Kidney (tissue), 14 donors: Measurements from ENCODE around the gene EME1. TPM values are rescaled to one million over a fixed set of nuclear protein-coding genes. Genes with fewer than 3 reads are reported as not detected.
A peak's percentile ranks its signal among the peaks of the same experiment; 100 is the strongest.

ENCODE experiments used
- DNase-seq, 5 donors: peaks; one replicate each; pipeline ENCODE4 v3.0.0-alpha.2; 2013 to 2020
- FAIRE-seq: peaks from 2 replicates; lab custom pipeline; 2012; peaks lifted over from hg19 to GRCh38; lab: Jason Lieb, UNC
- H3K27ac ChIP-seq, 2 donors: one replicate each; pipeline ENCODE4 v1.7.0; 2013; ENCODE audit warnings: low read depth in 2 of 2, low read length in 2 of 2, inconsistent platforms in 1 of 2
- H3K27me3 ChIP-seq: one replicate; pipeline ENCODE4 v1.7.1; 2013; ENCODE audit warnings: low read length, inconsistent platforms; ENCODE audit not compliant: control insufficient read depth, insufficient read depth
- H3K36me3 ChIP-seq, 3 donors: one replicate each; pipeline versions ENCODE4 v1.7.0 to v1.7.1; 2013; ENCODE audit warnings: low read length in 3 of 3, control low read depth in 1 of 3, inconsistent platforms in 1 of 3; ENCODE audit not compliant: insufficient read depth in 3 of 3, control insufficient read depth in 2 of 3
- H3K4me1 ChIP-seq, 3 donors: one replicate each; pipeline versions ENCODE4 v1.7.0 to v1.7.1; 2013; ENCODE audit warnings: low read length in 3 of 3, inconsistent platforms in 1 of 3, low read depth in 1 of 3; ENCODE audit not compliant: control insufficient read depth in 2 of 3, insufficient read depth in 2 of 3
- H3K4me3 ChIP-seq, 3 donors: one replicate each; pipeline versions ENCODE4 v1.7.0 to v1.8.1; 2013; ENCODE audit warnings: low read length in 3 of 3, control low read depth in 1 of 3, inconsistent platforms in 1 of 3
- H3K9ac ChIP-seq, 3 donors: one replicate each; pipeline versions ENCODE4 v1.7.0 to v1.7.1; 2013; ENCODE audit warnings: low read length in 3 of 3, control low read depth in 1 of 3, inconsistent platforms in 1 of 3
- H3K9me3 ChIP-seq, 3 donors: one replicate each; pipeline versions ENCODE4 v1.7.0 to v1.7.1; 2013; ENCODE audit warnings: low read length in 3 of 3, control low read depth in 1 of 3, inconsistent platforms in 1 of 3; ENCODE audit not compliant: control insufficient read depth in 2 of 3, insufficient read depth in 1 of 3
- intact Hi-C: fragments of 100-400 bp; cut with DNase I; formaldehyde crosslinking; loops from one replicate; pipeline ENCODE4 v1.11.1; 2022
- polyA plus RNA-seq: library from polyadenylated mRNA; stranded (reverse); fragments of 350-450 nt; fragmentation: Illumina TruSeq; extraction: RNeasy Lipid Tissue Mini Kit (QIAGEN cat#74804); gene quantifications from one replicate; pipeline ENCODE4 v1.2.3, GENCODE V29; 2014; ENCODE audit warnings: low read depth, low replicate concordance; ENCODE audit not compliant: insufficient read depth
- total RNA-seq: library from RNA; stranded (reverse); fragmentation: NEBNext Ultra II Directional; extraction: Animal tissue kit (Norgen Biotek cat#: 25700); gene quantifications from one replicate; pipeline ENCODE4 v1.2.1, GENCODE V29; 2021
- TF ChIP-seq, protein P1 (sequence below): IDR thresholded peaks from 3 replicates; pipeline ENCODE4 v1.5.1; 2012; ENCODE audit warnings: mild to moderate bottlenecking, moderate library complexity, borderline replicate concordance; ENCODE audit not compliant: insufficient read depth; ENCODE audit errors: extremely low read depth
- donor health status: control.
- donor health status: control.
- donor health status: control.
- donor health status: control.
- donor health status: control.
- donor health status: DM: yes; HTN: yes; CAD: no.
- donor health status: Normal renal cell carcinoma (clear cell type).

EME1 gene
- total and polyA plus RNA-seq, 2 donors from 2014 or later = 1.0 TPM; not detected in 1

DNA sequence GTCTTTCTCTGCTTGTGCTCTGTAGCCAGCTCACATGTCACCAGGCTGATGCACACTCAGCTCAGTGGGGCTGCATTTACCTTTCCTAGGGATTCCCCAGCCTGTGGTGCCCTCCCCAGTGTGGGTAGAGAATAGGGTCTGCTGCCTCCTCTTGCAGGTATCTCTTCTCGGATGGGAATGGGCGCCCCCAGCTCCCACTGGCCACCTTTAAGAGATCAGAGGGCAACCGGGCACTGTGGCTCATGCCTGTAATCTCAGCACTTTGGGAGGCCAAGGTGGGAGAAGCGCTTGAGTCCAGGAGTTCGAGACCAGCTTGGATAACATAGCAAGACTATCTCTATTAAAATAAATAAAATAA, 23.8 kb upstream of the EME1 start:
- Histone ChIP-seq H3K36me3 (no peaks in the 10 kb centered on the region), H3K9me3 (no peaks in the 10 kb centered on the region), H3K27me3 (no peaks in the 10 kb centered on the region), H3K27ac (no peak overlapping the region), H3K4me3 (no peak overlapping the region), H3K4me1 (peaks cover 0 to 11% (median 9%) of the 10 kb centered on the region in 3 donors), H3K9ac (no peak overlapping the region)
- intact Hi-C loops = no loop called here
- peak in 1 of 5 donors; percentile 24 for DNase-seq
- FAIRE-seq = no peak
- TF ChIP-seq, protein P1, sequence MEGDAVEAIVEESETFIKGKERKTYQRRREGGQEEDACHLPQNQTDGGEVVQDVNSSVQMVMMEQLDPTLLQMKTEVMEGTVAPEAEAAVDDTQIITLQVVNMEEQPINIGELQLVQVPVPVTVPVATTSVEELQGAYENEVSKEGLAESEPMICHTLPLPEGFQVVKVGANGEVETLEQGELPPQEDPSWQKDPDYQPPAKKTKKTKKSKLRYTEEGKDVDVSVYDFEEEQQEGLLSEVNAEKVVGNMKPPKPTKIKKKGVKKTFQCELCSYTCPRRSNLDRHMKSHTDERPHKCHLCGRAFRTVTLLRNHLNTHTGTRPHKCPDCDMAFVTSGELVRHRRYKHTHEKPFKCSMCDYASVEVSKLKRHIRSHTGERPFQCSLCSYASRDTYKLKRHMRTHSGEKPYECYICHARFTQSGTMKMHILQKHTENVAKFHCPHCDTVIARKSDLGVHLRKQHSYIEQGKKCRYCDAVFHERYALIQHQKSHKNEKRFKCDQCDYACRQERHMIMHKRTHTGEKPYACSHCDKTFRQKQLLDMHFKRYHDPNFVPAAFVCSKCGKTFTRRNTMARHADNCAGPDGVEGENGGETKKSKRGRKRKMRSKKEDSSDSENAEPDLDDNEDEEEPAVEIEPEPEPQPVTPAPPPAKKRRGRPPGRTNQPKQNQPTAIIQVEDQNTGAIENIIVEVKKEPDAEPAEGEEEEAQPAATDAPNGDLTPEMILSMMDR = no peak

DNA sequence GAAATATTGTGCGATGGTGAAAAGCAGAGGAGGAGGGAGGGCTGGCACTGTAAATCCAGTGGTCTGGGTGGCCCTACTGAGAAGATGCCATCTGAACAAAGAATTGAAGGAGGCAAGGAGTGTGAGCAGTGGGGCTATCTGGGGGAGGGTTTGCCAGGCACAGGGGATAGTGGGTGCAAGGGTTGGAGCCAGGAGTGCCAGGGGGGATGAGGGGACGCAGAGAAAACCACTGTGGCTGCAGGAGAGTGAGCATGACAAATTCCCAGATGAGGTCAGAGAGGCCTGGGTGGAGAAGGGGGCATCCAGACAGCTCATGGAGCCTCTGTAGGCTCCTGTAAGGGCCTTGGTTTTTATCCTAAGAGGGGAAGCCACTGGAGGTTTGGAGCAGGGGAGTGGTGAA, 22.3 kb upstream of the EME1 start:
- H3K4me1 ChIP-seq = peaks cover 0 to 11% (median 9%) of the 10 kb centered on the region in 3 donors
- intact Hi-C loops = no loop called here
- DNase-seq (no peak), FAIRE-seq (no peak)
- H3K9ac ChIP-seq = no peak overlapping the region
- no peak overlapping the region for H3K4me3 ChIP-seq
- no peak overlapping the region for H3K27ac ChIP-seq
- TF ChIP-seq, protein P1 = no peak
- H3K9me3 ChIP-seq = no peaks in the 10 kb centered on the region
- H3K27me3 ChIP-seq = no peaks in the 10 kb centered on the region
- H3K36me3 ChIP-seq = peaks cover 0 to 10% (median 1%) of the 10 kb centered on the region in 3 donors

- H3K9me3 ChIP-seq = no peaks in the 10 kb centered on the region
- peak in 1 of 5 donors; percentile 15 for DNase-seq
- TF ChIP-seq, protein P1 = no peak
- intact Hi-C loops = no loop called here
- peaks cover 0 to 6% (median 5%) of the 10 kb centered on the region in 3 donors for H3K4me1 ChIP-seq
- peaks cover 0 to 10% (median 4%) of the 10 kb centered on the region in 3 donors for H3K36me3 ChIP-seq
- H3K9ac ChIP-seq = no peak overlapping the region
- FAIRE-seq = no peak
- no peak overlapping the region for H3K27ac ChIP-seq
- H3K27me3 ChIP-seq = no peaks in the 10 kb centered on the region
- H3K4me3 ChIP-seq = no peak overlapping the region
Measured at GRCh38 chr17:50352072-50352692, 20.8 kb upstream of the EME1 start.
